Measurements from ENCODE around the gene BCR.
A peak's percentile ranks its signal among the peaks of the same experiment; 100 is the strongest.
"Not testable (repeated sequence)": the region's sequence is repeated elsewhere in the genome, so short reads cannot be mapped to it uniquely, and the experiment has no call there.

Gene BCR

DNA sequence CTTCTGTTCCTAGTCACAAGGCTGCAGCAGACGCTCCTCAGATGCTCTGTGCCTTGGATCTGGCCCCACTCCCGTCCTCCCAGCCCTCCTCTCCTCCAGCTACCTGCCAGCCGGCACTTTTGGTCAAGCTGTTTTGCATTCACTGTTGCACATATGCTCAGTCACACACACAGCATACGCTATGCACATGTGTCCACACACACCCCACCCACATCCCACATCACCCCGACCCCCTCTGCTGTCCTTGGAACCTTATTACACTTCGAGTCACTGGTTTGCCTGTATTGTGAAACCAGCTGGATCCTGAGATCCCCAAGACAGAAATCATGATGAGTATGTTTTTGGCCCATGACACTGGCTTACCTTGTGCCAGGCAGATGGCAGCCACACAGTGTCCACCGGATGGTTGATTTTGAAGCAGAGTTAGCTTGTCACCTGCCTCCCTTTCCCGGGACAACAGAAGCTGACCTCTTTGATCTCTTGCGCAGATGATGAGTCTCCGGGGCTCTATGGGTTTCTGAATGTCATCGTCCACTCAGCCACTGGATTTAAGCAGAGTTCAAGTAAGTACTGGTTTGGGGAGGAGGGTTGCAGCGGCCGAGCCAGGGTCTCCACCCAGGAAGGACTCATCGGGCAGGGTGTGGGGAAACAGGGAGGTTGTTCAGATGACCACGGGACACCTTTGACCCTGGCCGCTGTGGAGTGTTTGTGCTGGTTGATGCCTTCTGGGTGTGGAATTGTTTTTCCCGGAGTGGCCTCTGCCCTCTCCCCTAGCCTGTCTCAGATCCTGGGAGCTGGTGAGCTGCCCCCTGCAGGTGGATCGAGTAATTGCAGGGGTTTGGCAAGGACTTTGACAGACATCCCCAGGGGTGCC lies 109.8 kb downstream of the BCR start:
- peak; percentile 11 for DNase-seq (ENCODE audit: low spot score)

DNA sequence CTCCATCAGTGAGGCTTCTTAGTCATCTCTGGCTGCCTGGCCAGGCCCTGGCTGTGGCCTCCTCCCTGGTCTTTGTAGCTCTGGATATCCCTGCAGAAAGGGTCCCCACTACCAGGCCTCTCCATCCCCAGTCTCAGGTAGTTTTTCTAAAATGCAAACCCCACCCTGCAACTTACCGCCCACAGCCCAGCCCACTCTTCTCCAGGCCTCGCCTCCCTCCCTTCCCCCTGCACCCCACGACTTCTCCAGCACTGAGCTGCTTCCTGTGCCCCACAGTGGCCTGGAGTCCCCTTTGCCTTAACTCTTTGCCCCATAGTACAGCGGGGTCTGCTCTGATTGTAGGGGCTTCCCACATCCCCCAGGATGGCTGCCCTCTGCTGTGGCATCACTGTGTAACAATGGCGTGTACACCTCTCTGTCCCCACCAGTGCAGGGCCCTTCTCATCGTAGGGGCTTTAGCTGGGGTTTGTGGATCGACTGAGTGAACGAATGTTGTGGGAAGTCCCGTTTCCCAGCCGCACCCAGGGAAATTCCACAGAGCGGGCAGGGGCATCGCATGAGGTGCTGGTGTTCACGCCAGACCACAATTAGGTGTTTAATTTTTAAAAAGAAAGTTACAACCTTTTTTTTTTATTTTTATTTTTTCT lies 111.6 kb downstream of the BCR start:
- DNase-seq (ENCODE audit: low spot score), result no peak

DNA sequence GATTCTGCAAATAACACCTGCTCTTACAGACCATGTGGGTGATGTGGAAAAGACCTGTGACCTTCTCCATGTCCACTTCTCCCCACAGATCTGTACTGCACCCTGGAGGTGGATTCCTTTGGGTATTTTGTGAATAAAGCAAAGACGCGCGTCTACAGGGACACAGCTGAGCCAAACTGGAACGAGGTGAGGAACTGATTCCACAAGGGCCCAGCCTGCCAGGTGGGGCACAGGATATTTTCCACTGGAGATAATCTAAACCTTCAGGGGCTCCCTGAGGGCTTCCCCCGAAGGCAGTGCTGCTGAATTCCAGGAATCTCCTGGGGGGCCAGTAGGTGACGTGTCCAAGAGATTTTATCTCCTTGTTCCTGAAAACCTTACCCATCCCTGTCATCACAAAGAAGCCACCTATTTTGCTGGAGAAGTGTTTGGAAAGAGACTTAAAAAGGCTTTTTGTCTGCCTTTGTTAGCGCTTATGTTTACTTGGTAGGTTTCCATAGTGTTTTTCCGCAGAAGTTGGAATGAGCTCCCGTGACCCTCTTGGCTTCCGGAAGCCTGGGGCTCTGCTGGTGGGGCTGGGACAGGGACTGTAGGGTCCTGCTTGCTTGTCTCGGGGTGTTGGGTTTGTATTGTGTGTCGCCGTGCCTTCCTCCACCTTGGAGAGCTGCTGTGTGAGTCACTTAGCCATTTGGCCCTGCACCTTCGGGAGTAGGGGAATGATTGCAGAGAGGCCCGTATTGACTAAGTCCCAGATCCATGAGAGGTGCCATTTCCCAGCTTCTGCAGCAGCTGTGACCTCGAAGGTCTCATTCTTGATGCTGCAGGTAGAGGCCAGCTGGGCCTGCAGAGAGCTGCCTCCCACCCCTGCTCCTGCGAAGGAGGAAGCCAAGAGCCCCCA lies 112.4 kb downstream of the BCR start:
- no peak for DNase-seq (ENCODE audit: low spot score)

DNA sequence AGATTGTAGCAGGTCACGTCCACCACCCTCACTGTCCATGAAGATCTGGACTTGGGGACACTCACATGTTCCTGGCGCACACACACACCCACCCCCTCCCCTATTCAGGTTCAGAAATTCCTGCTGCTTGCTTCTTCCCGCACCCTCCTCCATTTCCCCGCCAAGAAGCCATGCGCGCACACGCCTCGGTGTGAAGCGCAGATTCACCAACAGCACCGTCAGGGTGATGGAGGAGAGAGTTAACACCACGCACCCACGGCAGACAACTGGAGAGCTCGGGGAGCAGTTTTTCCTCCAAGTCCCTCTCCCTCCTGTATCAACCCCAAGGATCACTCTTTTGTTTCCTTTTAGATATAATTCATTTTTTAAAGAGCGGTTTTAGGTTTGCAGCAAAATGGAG lies 113.4 kb downstream of the BCR start:
- no peak for DNase-seq (ENCODE audit: low spot score)

DNA sequence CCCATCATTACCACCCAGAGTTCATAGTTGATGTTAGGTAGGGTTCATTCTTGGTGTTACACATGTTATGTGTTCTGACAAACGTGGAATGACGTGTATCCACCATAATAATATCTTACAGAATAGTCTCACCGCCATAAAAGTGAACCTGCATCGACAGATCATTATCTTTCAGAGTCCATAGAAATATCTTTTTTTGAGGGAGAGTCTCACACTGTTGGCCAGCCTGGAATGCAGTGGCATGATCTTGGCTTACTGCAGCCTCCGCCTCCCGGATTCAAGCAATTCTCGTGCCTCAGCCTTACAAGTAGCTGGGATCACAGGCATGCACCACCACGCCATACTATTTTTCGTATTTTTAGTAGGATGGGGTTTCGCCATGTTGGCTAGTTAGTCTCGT lies 113.9 kb downstream of the BCR start:
- no peak for DNase-seq (ENCODE audit: low spot score)

DNA sequence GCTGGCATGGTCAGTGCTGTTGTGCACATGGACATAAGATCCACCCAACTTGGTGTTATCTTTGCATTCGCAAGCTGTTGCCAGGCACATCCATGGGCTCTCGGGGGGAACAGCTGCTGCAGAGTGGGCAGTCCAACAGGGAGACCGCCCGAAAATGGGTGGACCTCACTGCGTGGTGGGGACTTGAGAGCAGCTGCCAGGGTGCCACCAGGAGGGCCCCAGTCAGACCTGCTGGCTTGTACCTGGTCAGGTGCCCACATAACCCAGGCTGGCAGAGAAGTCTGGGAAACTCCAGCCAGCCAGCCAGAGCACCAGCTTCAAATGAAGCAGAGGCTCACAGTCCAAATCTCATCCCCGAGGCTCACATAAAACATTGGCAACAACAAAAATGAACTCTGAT lies 120.2 kb downstream of the BCR start:
- no peak for DNase-seq (ENCODE audit: low spot score)

DNA sequence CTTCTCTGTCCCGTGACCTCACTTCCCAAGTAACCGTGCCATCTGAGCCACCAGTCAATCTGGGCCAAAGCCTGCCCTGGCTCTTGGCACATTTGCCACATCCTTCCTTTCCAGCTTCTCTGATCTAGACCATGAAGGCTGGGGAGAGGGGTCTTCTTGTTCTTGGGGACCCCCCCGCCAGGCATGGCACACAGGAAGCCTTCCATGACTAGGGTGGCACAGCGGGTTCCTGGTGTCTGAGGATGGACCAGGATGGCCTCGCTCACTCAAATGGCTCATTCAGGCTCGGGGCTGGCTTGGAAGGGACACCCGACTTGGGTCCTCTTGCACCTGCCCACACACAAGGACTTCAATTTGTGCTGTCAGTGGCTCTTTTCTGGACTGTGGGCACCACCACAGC lies 121.3 kb downstream of the BCR start:
- no peak for DNase-seq (ENCODE audit: low spot score)

DNA sequence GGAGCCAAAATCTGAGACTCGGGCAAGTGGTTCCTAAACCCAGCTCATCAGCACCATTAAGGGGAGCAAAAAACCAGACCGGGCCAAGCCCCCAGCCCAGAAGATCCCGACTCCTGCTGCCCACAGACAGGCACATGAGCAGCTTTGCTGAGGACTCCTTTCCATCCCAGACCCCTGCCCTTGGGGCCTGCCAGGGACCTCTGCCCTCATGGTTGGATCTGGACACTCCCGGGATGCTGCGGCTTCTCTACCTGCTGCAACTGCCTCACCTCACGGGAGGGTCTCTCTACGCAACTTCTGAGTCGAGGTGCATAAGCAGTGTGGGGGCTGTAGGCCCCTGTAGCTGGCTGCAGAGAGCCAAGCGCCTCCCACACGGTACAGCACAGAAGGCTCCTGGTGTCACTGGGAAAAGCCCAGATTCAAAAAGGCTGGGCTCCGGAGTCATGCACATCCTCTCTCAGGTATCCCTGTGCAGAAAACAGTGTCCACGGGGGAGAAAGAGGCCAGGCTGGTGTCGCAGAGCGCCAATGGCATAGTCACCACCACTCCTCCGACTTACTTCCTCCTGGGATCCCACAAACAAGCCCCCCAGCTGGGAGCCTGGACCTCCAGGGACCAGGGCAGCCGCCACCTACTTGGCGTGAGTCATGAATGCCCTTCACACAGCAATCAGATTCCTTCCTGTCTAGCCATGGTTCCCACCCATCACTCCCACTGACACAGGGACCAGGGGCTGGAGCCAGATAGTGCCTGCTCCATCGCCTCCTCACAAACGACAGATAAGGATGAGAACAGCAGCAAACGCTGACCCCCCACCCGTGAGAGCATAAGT lies 122.1 kb downstream of the BCR start:
- no peak for DNase-seq (ENCODE audit: low spot score)

DNA sequence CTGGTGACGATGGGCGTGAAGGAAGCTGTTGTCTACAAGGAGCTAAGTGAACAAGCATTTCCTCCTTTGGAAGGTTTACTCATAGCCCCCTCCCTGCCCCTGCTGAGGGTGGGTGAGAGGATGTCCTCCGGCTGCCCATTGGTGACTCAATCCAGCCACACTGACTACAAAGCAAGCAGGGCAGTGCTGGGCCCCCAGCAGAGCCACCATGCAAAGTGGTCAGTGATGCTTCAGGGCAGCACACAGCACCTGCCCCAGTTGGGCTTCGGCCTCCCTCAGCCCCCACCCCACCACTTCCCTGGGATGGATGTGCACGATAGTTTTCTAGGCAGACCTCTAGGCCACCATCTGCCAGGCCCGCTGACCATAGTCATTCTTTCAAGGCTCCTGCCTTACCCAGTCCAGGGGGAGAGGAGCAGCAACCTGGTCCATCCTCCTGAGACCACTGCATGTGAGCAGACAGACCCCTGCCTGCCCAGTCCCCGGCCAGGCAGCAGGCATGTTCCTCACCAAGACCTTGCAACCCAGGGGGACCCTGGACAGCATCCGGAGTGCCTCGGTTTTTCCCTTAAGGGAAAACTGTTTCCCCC lies 125.1 kb downstream of the BCR start:
- no peak for DNase-seq (ENCODE audit: low spot score)

DNA sequence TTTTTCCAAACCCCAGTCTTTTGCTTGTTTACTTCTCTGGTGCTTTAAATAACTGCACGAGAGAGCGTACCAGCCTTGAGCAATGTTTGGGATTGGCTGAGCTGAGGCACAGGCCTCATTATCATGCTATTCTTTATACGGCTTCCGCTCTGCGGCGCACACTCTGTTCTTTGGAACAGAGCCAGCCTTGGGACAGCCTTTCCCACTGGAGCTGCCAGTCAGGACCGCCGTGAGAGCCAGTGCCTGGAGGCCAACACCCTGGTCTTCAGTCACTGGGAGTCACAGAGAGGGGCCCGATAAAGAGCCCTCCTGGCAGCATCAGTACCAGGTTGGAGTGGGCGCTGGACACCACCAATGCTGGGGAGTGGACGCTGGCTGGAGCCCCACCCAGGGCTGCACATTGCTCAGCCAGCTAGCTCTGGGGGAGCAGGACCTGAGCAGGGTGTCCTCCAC lies 125.6 kb downstream of the BCR start:
- no peak for DNase-seq (ENCODE audit: low spot score)

DNA sequence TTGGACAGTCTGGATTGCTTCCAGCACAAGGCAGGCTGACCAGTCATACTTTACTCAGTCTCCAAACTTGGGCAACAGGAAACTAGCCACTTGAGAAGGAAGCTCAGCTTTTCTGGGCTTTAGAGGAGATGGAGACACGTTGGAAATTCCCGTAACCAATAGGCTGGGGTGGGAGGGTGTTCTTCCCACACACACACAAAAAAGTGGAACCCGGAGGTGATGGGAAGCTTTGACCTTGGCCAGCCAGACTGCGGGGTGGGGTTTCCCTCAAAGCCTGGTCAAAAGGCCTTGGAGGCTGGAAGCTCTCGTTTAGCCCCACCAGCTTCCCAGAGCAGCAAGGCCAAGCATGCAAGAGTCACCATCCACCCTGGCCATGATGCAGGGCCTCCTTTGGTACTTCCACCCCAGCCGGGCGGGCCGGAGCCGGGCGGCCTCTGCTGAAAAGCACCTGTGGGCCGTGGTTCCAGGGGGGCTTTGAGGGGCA lies 126.2 kb downstream of the BCR start:
- no peak for DNase-seq (ENCODE audit: low spot score)

DNA sequence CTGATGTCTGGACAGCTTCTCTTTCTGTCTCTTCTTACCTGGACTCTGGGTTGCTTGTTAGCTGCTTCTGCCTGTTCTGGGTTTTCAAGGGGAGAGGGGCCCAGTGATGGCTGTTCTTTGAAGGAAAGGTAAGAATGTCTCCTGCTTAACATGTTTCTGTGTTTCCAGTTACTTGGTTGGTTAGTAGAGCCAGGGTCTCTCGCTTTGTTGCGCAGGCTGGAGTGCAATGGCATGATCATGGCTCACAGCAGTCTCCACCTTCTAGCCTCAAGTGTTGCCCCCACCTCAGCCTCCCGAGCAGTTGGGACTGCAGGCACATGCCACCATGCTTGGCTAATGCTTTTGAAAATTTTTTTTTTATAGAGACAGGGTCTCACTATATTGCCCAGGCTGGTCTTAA lies 126.6 kb downstream of the BCR start:
- no peak for DNase-seq (ENCODE audit: low spot score)

DNA sequence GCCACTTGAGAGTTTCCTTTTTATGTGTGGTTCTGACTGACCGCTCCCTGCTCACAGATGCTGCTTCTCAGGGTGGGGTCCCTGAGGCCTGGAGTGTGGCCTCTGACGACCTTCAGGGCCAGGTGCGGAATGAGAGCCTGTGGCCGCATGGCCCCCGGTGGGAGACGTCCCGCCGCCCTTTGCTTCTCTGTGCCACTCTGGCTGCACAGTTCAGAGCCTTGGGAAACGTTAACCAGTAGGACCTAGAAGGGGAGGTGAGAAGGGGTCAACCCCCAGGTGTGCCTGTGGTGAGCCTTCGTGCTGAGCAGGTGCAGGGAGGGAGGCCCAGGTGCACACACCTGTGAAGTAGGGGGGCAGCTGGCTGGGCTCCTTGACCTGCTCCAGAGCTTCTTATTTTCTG lies 127.2 kb downstream of the BCR start:
- DNase-seq (ENCODE audit: low spot score), result not testable (repeated sequence)

DNA sequence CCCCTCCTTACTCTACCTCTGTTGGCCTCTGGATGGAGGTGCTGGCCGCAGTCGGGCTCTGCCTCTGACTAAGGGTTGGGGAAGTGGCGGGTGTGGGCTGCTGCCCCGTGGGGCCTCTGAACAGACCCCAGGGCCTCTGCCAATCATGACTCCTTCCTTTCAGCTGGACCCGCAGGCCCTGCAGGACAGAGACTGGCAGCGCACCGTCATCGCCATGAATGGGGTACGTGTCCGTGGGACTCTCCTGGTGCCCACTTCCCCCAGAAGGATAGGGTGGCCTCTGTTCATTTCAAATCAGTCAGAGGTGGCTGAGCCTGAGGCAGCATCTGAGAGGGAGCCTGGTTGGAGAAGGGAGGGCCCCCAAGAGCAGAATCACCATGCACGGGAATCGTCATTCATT lies 129.0 kb downstream of the BCR start:
- not testable (repeated sequence) for DNase-seq (ENCODE audit: low spot score)

DNA sequence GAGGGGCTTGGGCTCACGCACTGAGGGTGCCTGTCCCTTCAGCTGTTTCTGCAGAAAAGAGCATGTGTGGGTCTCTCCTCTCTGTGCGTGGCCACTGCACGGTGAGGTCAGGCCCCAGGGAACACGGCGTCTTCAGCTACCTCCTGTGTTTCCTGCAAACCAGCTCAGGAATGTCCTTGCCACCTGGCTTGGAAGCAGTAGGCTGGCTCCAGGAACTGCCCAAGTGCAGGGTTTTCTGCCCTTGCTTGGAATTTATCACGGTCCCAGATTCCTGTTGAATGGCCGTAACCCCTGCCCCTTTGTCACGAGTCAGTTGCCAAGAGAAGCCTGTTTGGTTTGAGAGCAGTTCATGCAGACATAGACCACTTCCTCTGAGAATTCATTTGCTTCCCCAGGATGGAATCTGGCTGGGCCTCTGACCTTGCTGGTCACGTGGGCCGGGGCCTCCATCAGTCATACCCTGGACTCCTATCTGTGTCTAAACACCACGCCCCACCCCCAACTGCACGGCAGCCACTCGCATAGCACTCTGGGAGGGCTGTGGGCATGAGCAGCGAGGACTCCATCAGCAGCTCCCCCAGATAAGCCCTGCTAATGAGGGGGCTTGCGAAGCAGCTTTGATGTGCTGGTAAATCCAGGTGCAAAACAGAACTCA lies 130.3 kb downstream of the BCR start:
- not testable (repeated sequence) for DNase-seq (ENCODE audit: low spot score)

DNA sequence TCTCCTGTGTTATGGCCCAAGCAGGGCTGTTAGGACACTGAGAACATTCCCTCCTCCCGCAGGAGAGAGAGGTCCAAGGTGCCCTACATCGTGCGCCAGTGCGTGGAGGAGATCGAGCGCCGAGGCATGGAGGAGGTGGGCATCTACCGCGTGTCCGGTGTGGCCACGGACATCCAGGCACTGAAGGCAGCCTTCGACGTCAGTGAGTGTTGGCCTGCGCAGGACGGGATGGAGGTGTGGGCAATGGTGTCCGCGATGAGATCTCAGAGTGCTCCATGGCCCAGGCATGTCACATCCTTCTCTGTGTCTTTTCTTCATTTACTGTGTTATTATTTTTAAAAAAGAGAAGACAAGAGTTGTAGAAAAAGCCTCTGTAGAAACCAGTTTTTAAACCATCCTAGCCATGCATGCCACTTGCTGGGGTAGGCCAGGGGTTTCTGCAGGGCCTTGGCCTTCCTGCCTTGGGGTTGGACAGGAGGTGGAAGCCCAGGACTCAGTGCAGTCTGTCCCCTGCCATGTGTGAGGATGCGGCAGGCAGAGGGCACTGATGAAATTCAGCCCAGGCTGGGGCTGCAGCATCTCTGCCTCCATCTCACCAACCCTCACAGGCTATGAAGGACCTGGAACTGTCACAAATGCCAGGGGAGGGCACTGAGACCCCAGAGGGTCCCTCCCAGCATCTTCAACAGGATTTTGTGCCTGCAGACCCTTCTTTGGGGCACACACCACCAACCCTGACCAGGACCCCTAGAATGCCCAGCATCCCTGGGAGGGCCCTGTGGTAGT lies 131.5 kb downstream of the BCR start:
- DNase-seq (ENCODE audit: low spot score), result not testable (repeated sequence)

DNA sequence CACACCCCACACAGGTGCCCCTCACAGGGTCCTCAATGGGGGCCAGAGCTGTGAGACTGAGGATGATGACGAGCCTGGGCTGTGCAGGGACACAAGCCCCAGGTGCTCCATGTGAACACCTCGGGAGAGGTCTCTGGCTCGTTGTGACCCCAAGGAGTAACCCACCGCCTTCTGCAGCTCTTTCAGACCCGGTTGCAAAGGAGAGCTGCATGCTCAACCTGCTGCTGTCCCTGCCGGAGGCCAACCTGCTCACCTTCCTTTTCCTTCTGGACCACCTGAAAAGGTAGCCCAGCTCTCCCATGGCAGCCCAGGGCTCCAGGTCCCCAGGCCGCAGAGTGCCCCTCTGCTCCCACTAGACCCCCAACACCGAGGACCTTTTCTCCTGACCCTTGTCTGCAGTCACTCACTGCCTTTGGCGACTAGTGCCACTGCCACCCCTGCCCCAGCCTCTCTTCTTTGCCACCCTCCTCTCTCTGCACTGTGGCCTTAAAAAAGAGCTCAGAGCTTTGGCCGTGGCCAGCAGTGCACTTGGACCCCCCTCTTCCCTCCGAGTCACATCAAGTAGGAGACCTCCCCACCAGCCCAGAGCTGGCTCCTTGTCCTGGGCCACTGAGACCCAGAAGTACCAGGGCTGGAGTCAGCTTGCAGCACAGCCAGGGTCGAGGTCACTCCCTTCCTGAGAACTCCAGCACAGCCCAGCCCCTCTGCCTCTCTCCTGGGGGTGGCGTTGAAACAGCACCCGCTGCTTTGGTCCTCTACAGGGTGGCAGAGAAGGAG lies 133.7 kb downstream of the BCR start:
- DNase-seq (ENCODE audit: low spot score), result no peak

DNA sequence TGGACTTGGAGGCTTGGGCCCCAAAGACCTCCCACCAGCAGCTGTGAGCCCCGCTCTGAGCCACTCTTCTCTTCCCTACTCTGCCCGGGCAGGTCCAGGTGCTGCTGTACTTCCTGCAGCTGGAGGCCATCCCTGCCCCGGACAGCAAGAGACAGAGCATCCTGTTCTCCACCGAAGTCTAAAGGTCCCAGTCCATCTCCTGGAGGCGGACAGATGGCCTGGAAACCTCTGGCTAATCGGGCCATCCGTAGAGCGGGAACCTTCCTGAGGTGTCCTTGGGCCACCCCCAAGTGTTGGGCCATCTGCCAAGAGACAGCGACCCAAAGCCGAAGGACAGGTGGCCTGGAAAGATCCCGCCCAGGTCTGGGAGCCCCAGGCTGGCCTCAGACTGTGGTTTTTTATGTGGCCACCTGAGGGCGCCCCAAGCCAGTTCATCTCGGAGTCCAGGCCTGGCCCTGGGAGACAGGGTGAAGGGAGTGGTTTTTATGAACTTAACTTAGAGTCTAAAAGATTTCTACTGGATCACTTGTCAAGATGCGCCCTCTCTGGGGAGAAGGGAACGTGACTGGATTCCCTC lies 135.1 kb downstream of the BCR start:
- peak; percentile 23 for DNase-seq (ENCODE audit: low spot score)

DNA sequence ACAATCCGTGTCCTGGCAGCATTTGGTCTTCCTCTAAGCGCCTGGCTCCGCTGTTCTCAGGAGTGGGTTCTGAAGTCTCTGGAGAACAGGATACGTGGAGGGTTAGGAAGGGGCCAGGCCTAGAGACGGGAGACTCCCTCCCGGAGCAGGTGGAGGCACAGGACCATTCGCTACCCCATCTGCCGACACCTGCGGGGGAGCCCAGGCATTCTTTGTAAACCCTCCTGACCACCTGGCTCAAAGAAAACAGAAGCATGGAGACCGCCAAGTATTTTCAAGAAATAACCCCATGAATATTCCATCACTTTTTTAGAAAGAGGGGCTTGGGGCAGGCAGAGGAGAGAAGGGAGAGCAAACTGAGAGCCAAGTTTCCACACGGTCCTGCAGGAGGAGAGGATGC lies 136.3 kb downstream of the BCR start:
- not testable (repeated sequence) for DNase-seq (ENCODE audit: low spot score)

All from SW480 (cell line).